GM19468 (cell line): ENCODE data around the gene ARID1B.

Experiments
- ATAC-seq: cut with Tn5 transposase; IDR thresholded peaks from one replicate; pipeline ENCODE4 v1.9.1; 2021; ENCODE audit warnings: mild to moderate bottlenecking, moderate library complexity, moderate number of reproducible peaks; ENCODE audit not compliant: unreplicated experiment; ENCODE audit errors: extremely low read depth

ARID1B gene

GRCh38 chr6:156870924-156871539 is 93.9 kb downstream of the ARID1B start:
- ATAC-seq, result no peak

- no peak for ATAC-seq
Measured at GRCh38 chr6:156872903-156873302, 95.7 kb downstream of the ARID1B start.

GRCh38 chr6:156873654-156874380 is 96.6 kb downstream of the ARID1B start:
- ATAC-seq, result no peak

- ATAC-seq, result no peak
Measured at GRCh38 chr6:156875062-156875461, 97.9 kb downstream of the ARID1B start.

- no peak for ATAC-seq
Measured at GRCh38 chr6:156876302-156876701, 99.1 kb downstream of the ARID1B start.

- ATAC-seq, result no peak
Measured at GRCh38 chr6:156877126-156877863, 100.1 kb downstream of the ARID1B start.

GRCh38 chr6:156878681-156879080 is 101.5 kb downstream of the ARID1B start:
- ATAC-seq, result no peak

- ATAC-seq, result no peak
Measured at GRCh38 chr6:156879186-156879585, 102.0 kb downstream of the ARID1B start.

GRCh38 chr6:156879591-156879990 is 102.4 kb downstream of the ARID1B start:
- no peak for ATAC-seq

GRCh38 chr6:156880913-156881312 is 103.7 kb downstream of the ARID1B start:
- no peak for ATAC-seq

GRCh38 chr6:156881687-156882629 is 104.8 kb downstream of the ARID1B start:
- no peak for ATAC-seq

- no peak for ATAC-seq
Measured at GRCh38 chr6:156883497-156884252, 106.5 kb downstream of the ARID1B start.

GRCh38 chr6:156884306-156884705 is 107.1 kb downstream of the ARID1B start:
- ATAC-seq, result no peak

GRCh38 chr6:156885562-156885961 is 108.4 kb downstream of the ARID1B start:
- ATAC-seq, result no peak

- ATAC-seq, result peak; percentile 53
Measured at GRCh38 chr6:156886409-156886808, 109.2 kb downstream of the ARID1B start.

GRCh38 chr6:156887623-156888269 is 110.6 kb downstream of the ARID1B start:
- ATAC-seq, result no peak

GRCh38 chr6:156889469-156889868 is 112.3 kb downstream of the ARID1B start:
- ATAC-seq, result no peak

- ATAC-seq, result no peak
Measured at GRCh38 chr6:156889986-156890385, 112.8 kb downstream of the ARID1B start.
